PFSK-1 (cell line): ENCODE measurements around the gene ATP10A.

Experiments used
- FOXP2 ChIP-seq: optimal IDR thresholded peaks from 2 replicates; pipeline ENCODE3; 2011; ENCODE audit warnings: borderline replicate concordance, control low read depth, inconsistent platforms; ENCODE audit not compliant: insufficient read depth; ENCODE audit errors: extremely low read length, extremely low read depth
- POLR2AphosphoS5 ChIP-seq: IDR thresholded peaks from 2 replicates; pipeline ENCODE4 v1.6.1; 2012; ENCODE audit warnings: low read depth, mild to moderate bottlenecking, control low read depth, low read length, moderate library complexity
- SIN3A ChIP-seq: IDR thresholded peaks from 2 replicates; pipeline ENCODE4 v1.6.1; 2012; ENCODE audit warnings: mild to moderate bottlenecking, low read length, moderate library complexity, borderline replicate concordance; ENCODE audit not compliant: insufficient read depth
- TAF1 ChIP-seq: IDR thresholded peaks from 2 replicates; pipeline ENCODE4 v1.6.1; 2012; ENCODE audit warnings: low read length, control low read depth, borderline replicate concordance; ENCODE audit not compliant: insufficient read depth
- TF ChIP-seq, protein P1 (sequence below), 2 experiments: IDR thresholded peaks; 2 replicates each; pipeline versions ENCODE4 v1.6.1 to v1.8.0; 2011 to 2012; ENCODE audit warnings: low read depth in 2 of 2, low read length in 2 of 2, control low read depth in 1 of 2, inconsistent platforms in 1 of 2, mild to moderate bottlenecking in 1 of 2, moderate library complexity in 1 of 2; ENCODE audit not compliant: insufficient read depth in 1 of 2

The ATP10A gene

GRCh38 chr15:25738171-25738965, 124.8 kb downstream of the ATP10A start:
- no peak for TF ChIP-seq POLR2AphosphoS5
- no peak for TF ChIP-seq FOXP2
- no peak for TF ChIP-seq SIN3A
- TF ChIP-seq, protein P1, sequence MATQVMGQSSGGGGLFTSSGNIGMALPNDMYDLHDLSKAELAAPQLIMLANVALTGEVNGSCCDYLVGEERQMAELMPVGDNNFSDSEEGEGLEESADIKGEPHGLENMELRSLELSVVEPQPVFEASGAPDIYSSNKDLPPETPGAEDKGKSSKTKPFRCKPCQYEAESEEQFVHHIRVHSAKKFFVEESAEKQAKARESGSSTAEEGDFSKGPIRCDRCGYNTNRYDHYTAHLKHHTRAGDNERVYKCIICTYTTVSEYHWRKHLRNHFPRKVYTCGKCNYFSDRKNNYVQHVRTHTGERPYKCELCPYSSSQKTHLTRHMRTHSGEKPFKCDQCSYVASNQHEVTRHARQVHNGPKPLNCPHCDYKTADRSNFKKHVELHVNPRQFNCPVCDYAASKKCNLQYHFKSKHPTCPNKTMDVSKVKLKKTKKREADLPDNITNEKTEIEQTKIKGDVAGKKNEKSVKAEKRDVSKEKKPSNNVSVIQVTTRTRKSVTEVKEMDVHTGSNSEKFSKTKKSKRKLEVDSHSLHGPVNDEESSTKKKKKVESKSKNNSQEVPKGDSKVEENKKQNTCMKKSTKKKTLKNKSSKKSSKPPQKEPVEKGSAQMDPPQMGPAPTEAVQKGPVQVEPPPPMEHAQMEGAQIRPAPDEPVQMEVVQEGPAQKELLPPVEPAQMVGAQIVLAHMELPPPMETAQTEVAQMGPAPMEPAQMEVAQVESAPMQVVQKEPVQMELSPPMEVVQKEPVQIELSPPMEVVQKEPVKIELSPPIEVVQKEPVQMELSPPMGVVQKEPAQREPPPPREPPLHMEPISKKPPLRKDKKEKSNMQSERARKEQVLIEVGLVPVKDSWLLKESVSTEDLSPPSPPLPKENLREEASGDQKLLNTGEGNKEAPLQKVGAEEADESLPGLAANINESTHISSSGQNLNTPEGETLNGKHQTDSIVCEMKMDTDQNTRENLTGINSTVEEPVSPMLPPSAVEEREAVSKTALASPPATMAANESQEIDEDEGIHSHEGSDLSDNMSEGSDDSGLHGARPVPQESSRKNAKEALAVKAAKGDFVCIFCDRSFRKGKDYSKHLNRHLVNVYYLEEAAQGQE (IDR thresholded peaks at IDR 0.05; ENCODE audit: insufficient read depth in 1 of 2, low read depth in 2 of 2, low read length in 2 of 2), result no peak
- no peak for TF ChIP-seq TAF1

DNA sequence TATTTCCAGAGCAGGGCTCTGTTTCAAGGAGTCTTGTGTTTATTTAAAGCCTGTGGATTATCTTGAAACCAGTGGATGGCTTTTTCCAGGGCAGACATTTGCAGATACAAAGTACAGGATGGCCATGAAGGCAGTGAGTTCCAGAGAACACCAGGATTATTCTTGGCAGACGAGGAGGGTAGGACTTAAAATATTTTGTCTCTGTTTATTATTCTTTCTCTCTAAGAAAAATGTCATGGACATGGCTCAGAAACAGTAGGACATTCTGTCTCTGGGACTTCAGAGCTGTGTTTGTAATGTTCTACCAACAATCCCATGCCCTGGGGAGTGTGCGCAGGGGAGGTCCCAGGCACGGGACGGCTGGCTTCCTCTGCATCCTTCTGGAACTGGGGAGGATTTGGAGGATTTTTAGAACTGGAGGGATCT, 125.9 kb downstream of the ATP10A start:
- TF ChIP-seq TAF1 (no peak), SIN3A (no peak), FOXP2 (no peak), POLR2AphosphoS5 (no peak)
- TF ChIP-seq, protein P1 (IDR thresholded peaks at IDR 0.05; ENCODE audit: insufficient read depth in 1 of 2, low read depth in 2 of 2, low read length in 2 of 2), result no peak

GRCh38 chr15:25736461-25736860, 126.7 kb downstream of the ATP10A start:
- TF ChIP-seq FOXP2, result no peak
- no peak for TF ChIP-seq POLR2AphosphoS5
- TF ChIP-seq TAF1, result no peak
- TF ChIP-seq SIN3A, result no peak
- TF ChIP-seq, protein P1 (IDR thresholded peaks at IDR 0.05; ENCODE audit: insufficient read depth in 1 of 2, low read depth in 2 of 2, low read length in 2 of 2), result no peak

GRCh38 chr15:25735550-25736384, 127.4 kb downstream of the ATP10A start:
- TF ChIP-seq POLR2AphosphoS5 (no peak), FOXP2 (no peak), TAF1 (no peak), SIN3A (no peak)
- TF ChIP-seq, protein P1 (IDR thresholded peaks at IDR 0.05; ENCODE audit: insufficient read depth in 1 of 2, low read depth in 2 of 2, low read length in 2 of 2), result no peak
